Skeletal muscle cell (primary cell): ENCODE data around the gene SLC9A1.

Source experiments
- DNase-seq: peaks from one replicate; pipeline ENCODE4 v3.0.0-alpha.2; 2010; ENCODE audit warnings: low read depth
- H3K4me3 ChIP-seq: 2 replicates; pipeline ENCODE4 v1.5.1; 2011; ENCODE audit warnings: low read depth, mild to moderate bottlenecking, control low read depth, low read length, moderate library complexity

SLC9A1 gene

DNA sequence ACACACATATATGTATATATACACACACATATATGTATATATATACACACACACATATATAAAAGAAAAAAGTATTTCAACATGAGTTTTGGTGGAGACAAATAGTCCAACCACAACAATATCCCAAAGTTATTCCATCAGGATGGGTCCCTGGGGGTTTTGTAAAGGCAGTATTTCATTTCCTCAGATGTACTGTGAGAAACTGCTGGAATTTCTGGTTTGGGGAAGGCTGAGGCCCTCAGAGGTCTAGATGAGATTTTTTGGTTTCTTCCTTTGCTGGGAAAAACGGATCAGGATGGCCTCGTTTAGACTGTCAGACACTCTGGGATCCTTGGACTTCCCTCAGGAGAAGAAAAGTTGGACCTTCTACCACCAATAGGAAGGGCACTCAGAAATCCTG lies 105.8 kb downstream of the SLC9A1 start:
- no peak overlapping the region for H3K4me3 ChIP-seq
- no peak for DNase-seq
